HEK293T (cell line): ENCODE data around the gene NCEH1.

ENCODE experiments used
- BHLHE40 ChIP-seq: fragments of 450-650 bp; IDR thresholded peaks from 2 replicates; pipeline ENCODE4 v1.6.1; 2016; ENCODE audit warnings: mild to moderate bottlenecking, moderate library complexity, borderline replicate concordance
- ELF4 ChIP-seq: fragments of 450-650 bp; IDR thresholded peaks from 2 replicates; pipeline ENCODE4 v1.6.1; 2017; ENCODE audit warnings: antibody characterized with exemption
- FOXK2 ChIP-seq: fragments of 450-650 bp; IDR thresholded peaks from 2 replicates; pipeline ENCODE4 v1.6.1; 2016; ENCODE audit warnings: mild to moderate bottlenecking
- FOXM1 ChIP-seq: fragments of 450-650 bp; IDR thresholded peaks from 2 replicates; pipeline ENCODE4 v1.6.1; 2017; ENCODE audit warnings: mild to moderate bottlenecking, borderline replicate concordance
- SP1 ChIP-seq: fragments of 450-650 bp; IDR thresholded peaks from 2 replicates; pipeline ENCODE4 v1.6.1; 2017
- SUZ12 ChIP-seq: fragments of 450-650 bp; IDR thresholded peaks from 2 replicates; pipeline ENCODE4 v1.6.1; 2016; ENCODE audit warnings: mild to moderate bottlenecking
- TARDBP ChIP-seq: fragments of 450-650 bp; IDR thresholded peaks from 2 replicates; pipeline ENCODE4 v1.6.1; 2016
- ZNF384 ChIP-seq: fragments of 450-650 bp; IDR thresholded peaks from 2 replicates; pipeline ENCODE4 v1.6.1; 2016

- TF ChIP-seq FOXM1: no peak
- TF ChIP-seq ZNF384: no peak
- no peak for TF ChIP-seq SUZ12
- no peak for TF ChIP-seq FOXK2
- no peak for TF ChIP-seq SP1
- TF ChIP-seq TARDBP: no peak
- no peak for TF ChIP-seq BHLHE40
- no peak for TF ChIP-seq ELF4
Measured at GRCh38 chr3:172700936-172701455, 9.9 kb downstream of the NCEH1 start.
